Osteoblast (primary cell): ENCODE results near the gene ERG. TPM values are rescaled to one million over a fixed set of nuclear protein-coding genes. Genes with fewer than 3 reads are reported as not detected.

Experiments used
- DNase-seq: peaks from one replicate; pipeline ENCODE4 v3.0.0; 2011; ENCODE audit warnings: low spot score, mixed read lengths; ENCODE audit not compliant: insufficient read length; ENCODE audit errors: missing footprints
- H2AFZ ChIP-seq: 2 replicates; pipeline ENCODE4 v1.6.0; 2011; ENCODE audit warnings: mild to moderate bottlenecking, low read length
- H3K27ac ChIP-seq: 2 replicates; pipeline ENCODE4 v1.5.1; 2011; ENCODE audit warnings: mild to moderate bottlenecking, low read depth, low read length, moderate library complexity
- H3K27me3 ChIP-seq: 2 replicates; pipeline ENCODE4 v1.6.0; 2012; ENCODE audit warnings: mild to moderate bottlenecking, control low read depth, inconsistent platforms, low read length, moderate library complexity; ENCODE audit not compliant: insufficient read depth
- H3K36me3 ChIP-seq: 2 replicates; pipeline ENCODE4 v1.5.1; 2011; ENCODE audit warnings: mild to moderate bottlenecking, low read length, control low read depth, moderate library complexity; ENCODE audit not compliant: insufficient read depth
- H3K4me1 ChIP-seq: 2 replicates; pipeline ENCODE4 v1.5.1; 2011; ENCODE audit warnings: mild to moderate bottlenecking, low read length, control low read depth, moderate library complexity; ENCODE audit not compliant: insufficient read depth
- H3K4me2 ChIP-seq: 2 replicates; pipeline ENCODE4 v1.6.0; 2011; ENCODE audit warnings: mild to moderate bottlenecking, low read length; ENCODE audit not compliant: insufficient read depth
- H3K4me3 ChIP-seq: fragments of 200-600 bp; sonication (generic); 3 replicates; pipeline ENCODE4 v1.5.1; 2012; ENCODE audit warnings: mild to moderate bottlenecking, low read length, inconsistent platforms; ENCODE audit not compliant: insufficient read depth
- H3K79me2 ChIP-seq: 2 replicates; pipeline ENCODE4 v1.6.0; 2012; ENCODE audit warnings: mild to moderate bottlenecking, low read length, control low read depth, inconsistent platforms; ENCODE audit not compliant: insufficient read depth
- H3K9me3 ChIP-seq: 2 replicates; pipeline ENCODE4 v1.5.1; 2011; ENCODE audit warnings: low read depth, low read length, control low read depth
- H4K20me1 ChIP-seq: 2 replicates; pipeline ENCODE4 v1.6.0; 2012; ENCODE audit warnings: mild to moderate bottlenecking, low read length, control low read depth; ENCODE audit not compliant: insufficient read depth
- CTCF ChIP-seq: IDR thresholded peaks from 2 replicates; pipeline ENCODE4 v1.5.1; 2011; ENCODE audit warnings: mild to moderate bottlenecking, low read depth, low read length, moderate library complexity; ENCODE audit errors: extremely low read depth
- total RNA-seq: library from RNA; depleted of rRNA; stranded (reverse); fragments of >200 nt; gene quantifications from 2 replicates; pipeline ENCODE4 v1.2.3, GENCODE V29; 2012

ERG gene
- total RNA-seq, 1 donor, result 1.1 TPM

GRCh38 chr21:38352536-38353219, 145.6 kb downstream of the ERG start:
- peak; percentile 93 for DNase-seq
- peak; percentile 95 for TF ChIP-seq CTCF
- Histone ChIP-seq H3K27ac (peak overlapping the region; percentile 97), H3K79me2 (no peaks in the 10 kb centered on the region), H3K4me1 (peaks cover 42% of the 10 kb centered on the region), H3K4me2 (peak overlapping the region; percentile 75), H4K20me1 (no peaks in the 10 kb centered on the region), H2AFZ (no peak overlapping the region), H3K36me3 (no peaks in the 10 kb centered on the region), H3K9me3 (no peaks in the 10 kb centered on the region), H3K4me3 (peak overlapping the region; percentile 47), H3K27me3 (no peaks in the 10 kb centered on the region)

- H3K4me2 ChIP-seq, result peak overlapping the region; percentile 75
- no peaks in the 10 kb centered on the region for H3K36me3 ChIP-seq
- H3K9me3 ChIP-seq, result no peaks in the 10 kb centered on the region
- H3K27me3 ChIP-seq, result no peaks in the 10 kb centered on the region
- H3K27ac ChIP-seq, result peak overlapping the region; percentile 97
- H3K79me2 ChIP-seq, result no peaks in the 10 kb centered on the region
- no peaks in the 10 kb centered on the region for H4K20me1 ChIP-seq
- TF ChIP-seq CTCF, result no peak
- H3K4me3 ChIP-seq, result peak overlapping the region; percentile 47
- DNase-seq, result peak; percentile 93
- H3K4me1 ChIP-seq, result peaks cover 42% of the 10 kb centered on the region
- peak overlapping the region; percentile 6 for H2AFZ ChIP-seq
Observed at GRCh38 chr21:38351961-38352521, 146.2 kb downstream of the ERG start.

- Histone ChIP-seq H3K27me3 (no peaks in the 10 kb centered on the region), H4K20me1 (no peaks in the 10 kb centered on the region), H3K79me2 (no peaks in the 10 kb centered on the region), H3K4me2 (peak overlapping the region; percentile 75), H3K36me3 (no peaks in the 10 kb centered on the region), H2AFZ (no peak overlapping the region), H3K4me3 (peak overlapping the region; percentile 1), H3K9me3 (no peaks in the 10 kb centered on the region), H3K4me1 (peaks cover 42% of the 10 kb centered on the region), H3K27ac (peak overlapping the region; percentile 97)
- no peak for TF ChIP-seq CTCF
- DNase-seq, result peak; percentile 38
Observed at GRCh38 chr21:38351176-38351959, 146.9 kb downstream of the ERG start.

GRCh38 chr21:38350684-38351083, 147.6 kb downstream of the ERG start:
- Histone ChIP-seq H3K27ac (peak overlapping the region; percentile 97), H3K36me3 (no peaks in the 10 kb centered on the region), H3K27me3 (no peaks in the 10 kb centered on the region), H3K4me1 (peaks cover 40% of the 10 kb centered on the region), H3K79me2 (no peaks in the 10 kb centered on the region), H3K4me2 (no peak overlapping the region), H2AFZ (no peak overlapping the region), H4K20me1 (no peaks in the 10 kb centered on the region), H3K9me3 (no peaks in the 10 kb centered on the region), H3K4me3 (no peak overlapping the region)
- DNase-seq, result no peak
- TF ChIP-seq CTCF, result no peak
